ENCODE measurements around the gene DIP2A.
"Not testable (repeated sequence)": the region's sequence is repeated elsewhere in the genome, so short reads cannot be mapped to it uniquely, and the experiment has no call there.

Gene DIP2A

DNA sequence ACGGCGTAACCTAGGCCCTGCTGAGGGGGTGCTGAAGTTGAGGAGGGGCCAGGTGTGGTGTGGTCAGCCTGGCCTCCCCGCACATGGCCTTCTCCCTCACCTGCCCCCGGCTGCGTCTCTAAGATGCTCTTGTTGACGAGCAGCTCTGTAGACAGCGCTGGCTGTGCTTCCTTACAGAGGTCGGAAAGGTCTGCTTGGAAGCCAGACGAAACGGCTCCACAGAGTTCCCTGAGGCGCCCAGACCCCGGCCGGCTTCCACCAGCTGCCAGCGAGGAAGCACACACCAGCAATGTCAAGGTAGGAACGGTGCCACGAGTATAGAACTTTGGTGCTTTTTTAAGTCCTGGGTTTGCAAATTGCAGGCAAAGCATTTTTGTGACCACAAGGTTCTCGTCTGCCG is 18.8 kb upstream of the DIP2A start:
- Histone ChIP-seq H3K4me3 (ENCODE audit: low read length) (no peak overlapping the region), H3K27me3 (ENCODE audit: control insufficient read depth, insufficient read depth, low read length) (no peaks in the 10 kb centered on the region), H3K36me3 (ENCODE audit: control insufficient read depth, insufficient read depth, low read length) (peaks cover 37% of the 10 kb centered on the region), H3K27ac (ENCODE audit: low read depth, low read length) (no peak overlapping the region), H3K4me1 (ENCODE audit: control insufficient read depth, insufficient read depth, low read length) (no peaks in the 10 kb centered on the region), H3K9ac (ENCODE audit: low read length) (no peak overlapping the region)

DNA sequence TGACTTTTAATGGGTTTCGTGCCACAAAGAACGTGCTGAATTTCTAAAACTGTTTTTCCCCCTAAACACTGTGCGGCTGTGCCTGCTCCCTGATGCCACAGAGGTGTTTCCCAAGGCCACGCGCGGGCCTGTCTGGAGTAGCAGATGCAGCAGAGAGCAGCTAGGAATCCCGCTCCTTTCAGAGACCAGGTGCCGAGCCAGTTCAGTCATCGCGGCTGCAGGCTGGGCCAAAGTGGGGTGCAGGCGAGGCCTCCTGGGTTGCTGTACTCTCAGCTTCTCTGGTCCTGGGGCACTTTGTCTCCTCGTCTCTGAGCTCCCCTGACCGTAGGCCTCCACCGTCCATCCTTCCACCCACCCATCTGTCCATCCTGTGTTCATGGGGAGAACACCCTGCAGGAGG is 17.4 kb upstream of the DIP2A start:
- no peak overlapping the region for H3K9ac ChIP-seq (ENCODE audit: low read length)
- H3K4me1 ChIP-seq (ENCODE audit: control insufficient read depth, insufficient read depth, low read length) = no peaks in the 10 kb centered on the region
- peaks cover 37% of the 10 kb centered on the region for H3K36me3 ChIP-seq (ENCODE audit: control insufficient read depth, insufficient read depth, low read length)
- no peak overlapping the region for H3K4me3 ChIP-seq (ENCODE audit: low read length)
- no peak overlapping the region for H3K27ac ChIP-seq (ENCODE audit: low read depth, low read length)
- H3K27me3 ChIP-seq (ENCODE audit: control insufficient read depth, insufficient read depth, low read length) = no peaks in the 10 kb centered on the region

DNA sequence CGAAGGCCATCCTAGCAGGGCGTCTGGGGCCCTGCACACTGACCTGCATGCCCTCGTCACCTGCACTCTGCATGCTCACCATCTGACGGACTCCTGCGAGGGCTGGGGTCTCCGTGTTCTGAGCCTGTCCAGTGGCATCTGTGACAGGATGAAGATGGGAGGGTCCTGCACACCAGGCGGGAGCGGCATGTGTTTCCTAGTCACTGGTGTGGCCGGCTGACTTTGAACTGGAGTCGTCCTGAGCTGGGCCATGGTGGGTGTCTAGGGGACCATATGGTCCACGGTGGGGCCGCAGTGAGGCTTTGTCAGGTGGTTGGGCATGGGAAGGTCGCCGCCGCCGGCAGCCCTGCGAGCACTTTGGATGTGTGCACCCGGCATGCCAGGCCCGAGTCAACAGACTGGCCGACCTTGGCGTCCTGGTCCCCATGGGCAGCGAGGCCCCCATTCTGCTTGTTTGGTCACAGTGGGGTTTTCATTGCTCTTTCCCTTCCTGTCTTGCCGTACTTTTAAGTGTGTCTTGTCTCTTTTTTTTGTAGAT is 16.7 kb upstream of the DIP2A start:
- no peaks in the 10 kb centered on the region for H3K27me3 ChIP-seq (ENCODE audit: control insufficient read depth, insufficient read depth, low read length)
- no peaks in the 10 kb centered on the region for H3K4me1 ChIP-seq (ENCODE audit: control insufficient read depth, insufficient read depth, low read length)
- H3K36me3 ChIP-seq (ENCODE audit: control insufficient read depth, insufficient read depth, low read length) = peaks cover 36% of the 10 kb centered on the region
- no peak overlapping the region for H3K4me3 ChIP-seq (ENCODE audit: low read length)
- no peak overlapping the region for H3K9ac ChIP-seq (ENCODE audit: low read length)
- H3K27ac ChIP-seq (ENCODE audit: low read depth, low read length) = no peak overlapping the region

DNA sequence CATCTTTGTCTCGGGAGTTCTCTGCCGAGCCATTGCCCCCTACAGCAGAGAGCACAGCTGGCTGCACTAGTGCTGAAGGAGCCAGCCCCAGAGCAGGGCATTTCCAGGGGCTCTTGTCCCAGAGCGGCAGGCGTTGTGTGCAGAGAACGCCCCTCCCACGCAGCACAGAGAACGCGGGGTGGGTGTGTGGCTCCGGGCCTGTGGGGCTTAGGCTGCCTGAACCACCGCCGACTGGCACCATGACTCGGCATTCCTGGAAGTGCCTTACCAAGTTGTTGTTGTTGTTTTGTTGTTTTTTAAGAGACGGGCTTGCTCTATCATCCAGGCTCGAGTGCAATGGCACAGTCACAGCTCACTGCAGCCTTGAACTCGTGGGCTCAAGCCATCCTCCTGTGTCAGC is 15.8 kb upstream of the DIP2A start:
- no peak overlapping the region for H3K27ac ChIP-seq (ENCODE audit: low read depth, low read length)
- H3K4me1 ChIP-seq (ENCODE audit: control insufficient read depth, insufficient read depth, low read length) = no peaks in the 10 kb centered on the region
- H3K36me3 ChIP-seq (ENCODE audit: control insufficient read depth, insufficient read depth, low read length) = peaks cover 28% of the 10 kb centered on the region
- H3K27me3 ChIP-seq (ENCODE audit: control insufficient read depth, insufficient read depth, low read length) = no peaks in the 10 kb centered on the region
- H3K4me3 ChIP-seq (ENCODE audit: low read length) = no peak overlapping the region
- H3K9ac ChIP-seq (ENCODE audit: low read length) = no peak overlapping the region

DNA sequence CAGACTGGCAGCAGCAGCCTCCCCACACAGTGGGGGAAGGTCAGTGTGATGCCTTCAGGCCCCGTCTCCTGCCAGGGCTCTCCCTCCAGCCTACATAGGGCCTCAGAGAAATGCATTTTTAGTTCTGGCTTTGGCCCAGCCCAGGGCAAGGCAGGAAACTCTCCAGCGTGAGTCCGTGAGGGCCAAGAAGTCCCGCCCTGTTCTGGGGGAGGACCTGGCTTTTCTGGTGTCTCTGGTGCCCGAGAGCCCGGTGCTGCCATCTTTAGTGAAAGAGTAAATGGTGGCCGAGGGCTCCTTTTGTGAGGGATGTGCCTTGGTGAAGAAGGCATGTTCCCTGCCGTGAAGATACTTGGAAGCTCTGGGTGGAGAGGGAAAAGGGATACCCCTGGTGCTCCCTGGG is 14.8 kb upstream of the DIP2A start:
- Histone ChIP-seq H3K36me3 (ENCODE audit: control insufficient read depth, insufficient read depth, low read length) (peaks cover 25% of the 10 kb centered on the region), H3K4me3 (ENCODE audit: low read length) (no peak overlapping the region), H3K4me1 (ENCODE audit: control insufficient read depth, insufficient read depth, low read length) (no peaks in the 10 kb centered on the region), H3K27me3 (ENCODE audit: control insufficient read depth, insufficient read depth, low read length) (no peaks in the 10 kb centered on the region), H3K27ac (ENCODE audit: low read depth, low read length) (no peak overlapping the region), H3K9ac (ENCODE audit: low read length) (no peak overlapping the region)

DNA sequence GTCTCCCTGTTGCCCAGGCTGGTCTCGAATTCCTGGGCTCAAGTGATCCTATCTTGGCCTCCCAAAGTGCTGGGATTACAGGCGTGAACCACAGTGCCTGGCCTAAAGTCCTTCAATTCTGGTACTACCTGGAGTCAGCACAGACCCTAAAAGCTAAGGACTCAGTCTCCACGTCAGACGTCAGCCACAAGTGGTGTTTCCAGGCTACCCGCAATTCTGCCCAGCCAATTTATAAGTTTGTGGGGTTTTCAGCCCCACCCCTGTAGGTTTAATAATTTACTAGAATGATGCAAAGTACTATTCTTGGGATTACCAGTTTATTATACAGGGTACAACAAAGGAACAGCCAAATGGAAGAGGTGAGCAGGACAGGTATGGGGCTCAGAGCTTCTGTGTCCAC is 10.6 kb upstream of the DIP2A start:
- no peak overlapping the region for H3K9ac ChIP-seq (ENCODE audit: low read length)
- no peak overlapping the region for H3K4me3 ChIP-seq (ENCODE audit: low read length)
- H3K27me3 ChIP-seq (ENCODE audit: control insufficient read depth, insufficient read depth, low read length) = no peaks in the 10 kb centered on the region
- H3K4me1 ChIP-seq (ENCODE audit: control insufficient read depth, insufficient read depth, low read length) = no peaks in the 10 kb centered on the region
- H3K27ac ChIP-seq (ENCODE audit: low read depth, low read length) = no peak overlapping the region
- H3K36me3 ChIP-seq (ENCODE audit: control insufficient read depth, insufficient read depth, low read length) = peaks cover 2% of the 10 kb centered on the region

DNA sequence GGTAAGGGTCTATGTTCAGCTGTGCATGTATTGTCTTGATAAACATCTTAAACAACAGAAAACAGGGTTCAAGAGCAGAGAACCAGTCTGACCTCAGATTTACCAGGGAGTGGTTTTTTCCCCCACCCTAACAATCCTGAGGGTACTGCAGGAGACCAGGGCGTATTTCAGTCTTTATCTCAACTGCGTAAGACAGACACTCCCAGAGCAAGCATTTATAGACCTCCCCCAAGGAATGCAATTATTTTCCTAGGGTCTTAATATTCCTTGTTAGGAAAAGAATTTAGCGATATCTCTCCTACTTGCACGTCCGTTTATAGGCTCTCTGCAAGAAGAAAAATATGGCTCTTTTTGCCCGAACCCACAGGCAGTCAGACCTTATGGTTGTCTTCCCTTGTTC is 9.8 kb upstream of the DIP2A start:
- not testable (repeated sequence) for H3K4me3 ChIP-seq (ENCODE audit: low read length); H3K9ac ChIP-seq (ENCODE audit: low read length); H3K27me3 ChIP-seq (ENCODE audit: control insufficient read depth, insufficient read depth, low read length); H3K36me3 ChIP-seq (ENCODE audit: control insufficient read depth, insufficient read depth, low read length); H3K4me1 ChIP-seq (ENCODE audit: control insufficient read depth, insufficient read depth, low read length); H3K27ac ChIP-seq (ENCODE audit: low read depth, low read length)

DNA sequence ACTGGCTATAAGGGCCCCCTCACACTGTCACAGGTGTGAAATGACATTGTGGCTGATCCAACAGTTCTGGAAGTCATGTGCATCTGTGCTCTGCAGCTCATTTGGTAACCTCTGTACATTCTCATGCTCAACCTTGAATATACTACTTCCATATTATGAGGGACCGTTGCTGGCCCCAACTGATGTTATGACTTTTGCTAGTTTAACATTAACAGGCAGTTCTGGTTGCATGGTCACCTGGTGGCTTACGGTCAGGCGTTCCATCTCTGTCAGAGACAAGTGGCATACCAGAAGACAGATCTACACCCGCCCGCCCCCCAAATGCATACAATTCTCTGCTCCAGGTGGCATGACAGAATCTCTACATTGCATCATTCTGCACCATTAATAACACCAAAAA is 6.0 kb upstream of the DIP2A start:
- Histone ChIP-seq H3K36me3 (ENCODE audit: control insufficient read depth, insufficient read depth, low read length) (peaks cover 2% of the 10 kb centered on the region), H3K27ac (ENCODE audit: low read depth, low read length) (no peak overlapping the region), H3K9ac (ENCODE audit: low read length) (no peak overlapping the region)

DNA sequence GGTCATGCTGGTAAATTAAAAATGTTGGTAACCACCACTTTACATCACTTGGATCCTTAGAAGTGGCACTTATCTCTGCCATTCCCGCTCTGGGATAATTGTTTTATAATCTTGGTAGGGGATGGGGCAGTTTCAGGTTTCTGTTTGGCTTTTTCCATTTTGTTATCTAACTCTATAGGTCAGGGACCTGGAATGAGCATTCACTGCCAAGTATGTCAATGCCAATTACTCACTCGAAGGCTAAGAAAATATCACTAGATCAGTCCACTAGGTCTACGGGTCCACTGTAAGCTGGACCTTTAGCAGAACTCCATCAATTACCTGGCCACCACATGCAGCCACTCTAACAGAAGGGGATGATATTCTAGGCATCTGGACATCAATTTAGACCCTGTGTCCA is 4.5 kb upstream of the DIP2A start:
- Histone ChIP-seq H3K27me3 (ENCODE audit: control insufficient read depth, insufficient read depth, low read length) (no peaks in the 10 kb centered on the region), H3K36me3 (ENCODE audit: control insufficient read depth, insufficient read depth, low read length) (peaks cover 2% of the 10 kb centered on the region), H3K4me3 (ENCODE audit: low read length) (no peak overlapping the region), H3K27ac (ENCODE audit: low read depth, low read length) (no peak overlapping the region), H3K9ac (ENCODE audit: low read length) (no peak overlapping the region), H3K4me1 (ENCODE audit: control insufficient read depth, insufficient read depth, low read length) (peaks cover 18% of the 10 kb centered on the region)

More for the DNA sequence above, 6.0 kb upstream of the DIP2A start:
- Histone ChIP-seq H3K27me3 (ENCODE audit: control insufficient read depth, insufficient read depth, low read length) (no peaks in the 10 kb centered on the region), H3K4me1 (ENCODE audit: control insufficient read depth, insufficient read depth, low read length) (peaks cover 16% of the 10 kb centered on the region), H3K4me3 (ENCODE audit: low read length) (no peak overlapping the region)

DNA sequence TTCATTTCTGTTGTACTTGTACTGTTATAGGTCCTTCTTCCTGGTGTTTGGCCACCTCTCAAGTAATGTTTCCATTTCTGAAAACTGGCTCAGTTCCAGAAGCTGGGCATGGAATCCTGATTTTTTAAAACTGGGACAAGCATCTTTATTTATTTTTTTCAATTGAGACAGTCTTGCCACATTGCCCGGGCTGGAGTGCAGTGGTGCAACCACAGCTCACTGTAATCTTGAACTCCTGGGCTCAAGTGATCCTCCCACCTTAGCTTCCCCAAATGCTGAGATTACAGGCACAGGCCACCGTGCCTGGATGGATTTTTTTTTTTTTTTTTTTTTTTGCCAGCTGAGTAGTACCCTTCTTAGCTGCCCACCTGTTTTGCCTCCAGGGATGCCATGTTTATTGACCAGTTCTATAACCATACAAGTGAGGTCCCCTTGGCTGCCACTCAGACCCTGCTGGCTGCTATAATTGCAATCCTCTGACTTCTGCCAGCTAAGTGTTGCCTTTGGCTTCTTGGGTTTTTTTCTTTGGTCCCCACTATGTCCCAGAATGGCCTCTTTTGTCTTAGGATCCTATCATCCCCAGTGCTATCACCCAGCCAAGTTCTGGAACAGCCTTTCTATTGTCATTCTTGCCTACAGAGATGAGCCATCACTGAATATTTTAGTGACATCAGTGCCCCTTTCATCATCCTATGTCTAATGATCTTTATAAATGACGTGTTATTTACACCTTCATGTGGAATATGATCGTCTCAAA is 3.9 kb upstream of the DIP2A start:
- Histone ChIP-seq H3K36me3 (ENCODE audit: control insufficient read depth, insufficient read depth, low read length) (peaks cover 2% of the 10 kb centered on the region), H3K27ac (ENCODE audit: low read depth, low read length) (no peak overlapping the region), H3K4me3 (ENCODE audit: low read length) (no peak overlapping the region), H3K4me1 (ENCODE audit: control insufficient read depth, insufficient read depth, low read length) (peaks cover 18% of the 10 kb centered on the region), H3K9ac (ENCODE audit: low read length) (no peak overlapping the region), H3K27me3 (ENCODE audit: control insufficient read depth, insufficient read depth, low read length) (no peaks in the 10 kb centered on the region)

DNA sequence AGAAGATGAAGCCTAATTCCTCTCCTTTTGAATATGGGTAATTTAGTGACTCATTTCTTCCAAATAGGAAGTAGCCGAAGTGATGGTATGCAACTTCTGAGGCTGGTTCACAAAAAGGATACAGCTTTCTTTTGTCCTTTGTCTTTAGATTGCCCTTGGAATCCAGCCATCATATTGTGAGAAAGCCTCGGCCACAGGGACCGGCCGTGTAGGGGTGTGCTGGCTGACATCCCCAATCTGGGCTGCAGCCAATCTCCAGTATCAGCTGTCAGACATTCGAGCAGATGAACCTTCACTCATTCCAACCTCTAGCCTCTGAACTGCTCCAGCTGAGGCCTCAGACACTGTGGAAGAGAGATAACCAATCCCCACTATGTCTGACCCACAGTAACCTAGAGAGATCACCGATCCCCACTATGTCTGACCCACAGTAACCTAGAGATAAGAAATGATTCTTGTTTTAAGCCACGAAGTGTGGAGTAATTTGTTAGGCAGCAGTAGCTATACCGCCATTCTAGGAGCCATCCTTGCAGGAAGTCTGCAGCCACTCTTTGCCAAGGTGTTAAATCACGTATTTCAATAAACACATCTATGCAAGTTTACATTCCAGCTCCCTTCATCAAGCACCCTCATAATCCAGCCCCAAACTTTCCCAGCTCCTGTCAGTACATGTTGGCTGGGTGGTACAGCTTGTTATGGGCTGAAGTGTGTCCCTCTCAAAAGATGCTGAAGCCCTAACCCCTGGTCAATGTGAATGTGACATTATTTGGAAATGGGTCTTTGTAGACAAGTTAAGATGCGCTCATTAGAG is 2.9 kb upstream of the DIP2A start:
- H3K27ac ChIP-seq (ENCODE audit: low read depth, low read length) = peak overlapping the region; percentile 19
- H3K36me3 ChIP-seq (ENCODE audit: control insufficient read depth, insufficient read depth, low read length) = peaks cover 2% of the 10 kb centered on the region
- H3K27me3 ChIP-seq (ENCODE audit: control insufficient read depth, insufficient read depth, low read length) = no peaks in the 10 kb centered on the region
- H3K4me1 ChIP-seq (ENCODE audit: control insufficient read depth, insufficient read depth, low read length) = peaks cover 21% of the 10 kb centered on the region
- no peak overlapping the region for H3K9ac ChIP-seq (ENCODE audit: low read length)
- H3K4me3 ChIP-seq (ENCODE audit: low read length) = no peak overlapping the region

DNA sequence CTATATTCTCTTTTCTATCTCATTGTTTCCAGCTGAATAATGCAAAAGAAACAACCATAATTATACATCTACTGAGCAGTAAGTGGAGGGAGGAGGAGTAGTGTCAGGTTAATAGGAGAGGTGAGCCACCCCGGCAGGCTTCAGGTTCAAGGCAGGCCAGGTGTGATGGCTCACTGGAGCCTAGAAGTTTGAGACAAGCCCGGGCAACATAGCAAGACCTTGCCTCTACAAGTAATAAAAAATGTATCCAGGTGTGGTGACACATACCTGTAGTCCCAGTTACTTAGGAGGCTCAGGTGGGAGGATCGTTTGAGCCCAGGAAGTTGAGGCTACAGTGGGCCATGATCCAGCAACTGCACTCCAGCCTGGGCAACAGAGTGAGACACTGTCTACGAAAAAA is 1.9 kb upstream of the DIP2A start:
- H3K4me3 ChIP-seq (ENCODE audit: low read length) = no peak overlapping the region
- no peak overlapping the region for H3K27ac ChIP-seq (ENCODE audit: low read depth, low read length)

More for the DNA sequence above, 1.9 kb upstream of the DIP2A start:
- Histone ChIP-seq H3K4me1 (ENCODE audit: control insufficient read depth, insufficient read depth, low read length) (peaks cover 21% of the 10 kb centered on the region), H3K36me3 (ENCODE audit: control insufficient read depth, insufficient read depth, low read length) (peaks cover 2% of the 10 kb centered on the region), H3K9ac (ENCODE audit: low read length) (no peak overlapping the region), H3K27me3 (ENCODE audit: control insufficient read depth, insufficient read depth, low read length) (no peaks in the 10 kb centered on the region)
